ENCODE measurements around the gene WT1.
"Not testable (repeated sequence)": the region's sequence is repeated elsewhere in the genome, so short reads cannot be mapped to it uniquely, and the experiment has no call there.

The WT1 gene

GRCh38 chr11:32386770-32387377 is 48.5 kb downstream of the WT1 start:
- no peak for DNase-seq (ENCODE audit: low spot score)

GRCh38 chr11:32385998-32386397 is 49.3 kb downstream of the WT1 start:
- DNase-seq (ENCODE audit: low spot score), result peak; percentile 47

GRCh38 chr11:32382339-32383049 is 52.8 kb downstream of the WT1 start:
- DNase-seq (ENCODE audit: low spot score), result no peak

- DNase-seq (ENCODE audit: low spot score), result no peak
These were observed 54.2 kb downstream of the WT1 start for GRCh38 chr11:32381179-32381578.

- no peak for DNase-seq (ENCODE audit: low spot score)
These were observed 55.6 kb downstream of the WT1 start for GRCh38 chr11:32379719-32380118.

GRCh38 chr11:32375826-32376225 is 59.5 kb downstream of the WT1 start:
- no peak for DNase-seq (ENCODE audit: low spot score)

GRCh38 chr11:32374261-32374711 is 61.1 kb downstream of the WT1 start:
- DNase-seq (ENCODE audit: low spot score), result peak; percentile 69

GRCh38 chr11:32369987-32370386 is 65.4 kb downstream of the WT1 start:
- not testable (repeated sequence) for DNase-seq (ENCODE audit: low spot score)

- no peak for DNase-seq (ENCODE audit: low spot score)
These were observed 68.7 kb downstream of the WT1 start for GRCh38 chr11:32366666-32367065.

- no peak for DNase-seq (ENCODE audit: low spot score)
These were observed 70.1 kb downstream of the WT1 start for GRCh38 chr11:32365192-32365591.

GRCh38 chr11:32358729-32359128 is 76.6 kb downstream of the WT1 start:
- peak; percentile 78 for DNase-seq (ENCODE audit: low spot score)

- DNase-seq (ENCODE audit: low spot score), result no peak
These were observed 81.5 kb downstream of the WT1 start for GRCh38 chr11:32353884-32354283.

- no peak for DNase-seq (ENCODE audit: low spot score)
These were observed 86.8 kb downstream of the WT1 start for GRCh38 chr11:32348502-32348901.

GRCh38 chr11:32344946-32345345 is 90.4 kb downstream of the WT1 start:
- DNase-seq (ENCODE audit: low spot score), result no peak

GRCh38 chr11:32343325-32344008 is 91.9 kb downstream of the WT1 start:
- DNase-seq (ENCODE audit: low spot score), result no peak

- DNase-seq (ENCODE audit: low spot score), result no peak
These were observed 93.4 kb downstream of the WT1 start for GRCh38 chr11:32341620-32342613.

- DNase-seq (ENCODE audit: low spot score), result no peak
These were observed 95.2 kb downstream of the WT1 start for GRCh38 chr11:32340181-32340580.
